Measurements from ENCODE around the gene ACIN1.

- TF ChIP-seq EZH2phosphoT487 (IDR thresholded peaks at IDR 0.05; ENCODE audit: borderline replicate concordance) (no peak), EZH2 (IDR thresholded peaks at IDR 0.05) (no peak), POLR2AphosphoS5 (IDR thresholded peaks at IDR 0.05; ENCODE audit: low read depth, low read length) (no peak), RAD21 (IDR thresholded peaks at IDR 0.05; ENCODE audit: low read depth) (no peak), POLR2A (IDR thresholded peaks at IDR 0.05; ENCODE audit: borderline replicate concordance, extremely low read depth, insufficient read depth, insufficient read length) (no peak), CEBPB (IDR thresholded peaks at IDR 0.05; ENCODE audit: low read depth) (no peak), SP1 (IDR thresholded peaks at IDR 0.05; ENCODE audit: low read depth) (no peak), SIN3A (IDR thresholded peaks at IDR 0.05; ENCODE audit: low read depth) (no peak), JUND (IDR thresholded peaks at IDR 0.05) (no peak)
- TF ChIP-seq, protein P1, sequence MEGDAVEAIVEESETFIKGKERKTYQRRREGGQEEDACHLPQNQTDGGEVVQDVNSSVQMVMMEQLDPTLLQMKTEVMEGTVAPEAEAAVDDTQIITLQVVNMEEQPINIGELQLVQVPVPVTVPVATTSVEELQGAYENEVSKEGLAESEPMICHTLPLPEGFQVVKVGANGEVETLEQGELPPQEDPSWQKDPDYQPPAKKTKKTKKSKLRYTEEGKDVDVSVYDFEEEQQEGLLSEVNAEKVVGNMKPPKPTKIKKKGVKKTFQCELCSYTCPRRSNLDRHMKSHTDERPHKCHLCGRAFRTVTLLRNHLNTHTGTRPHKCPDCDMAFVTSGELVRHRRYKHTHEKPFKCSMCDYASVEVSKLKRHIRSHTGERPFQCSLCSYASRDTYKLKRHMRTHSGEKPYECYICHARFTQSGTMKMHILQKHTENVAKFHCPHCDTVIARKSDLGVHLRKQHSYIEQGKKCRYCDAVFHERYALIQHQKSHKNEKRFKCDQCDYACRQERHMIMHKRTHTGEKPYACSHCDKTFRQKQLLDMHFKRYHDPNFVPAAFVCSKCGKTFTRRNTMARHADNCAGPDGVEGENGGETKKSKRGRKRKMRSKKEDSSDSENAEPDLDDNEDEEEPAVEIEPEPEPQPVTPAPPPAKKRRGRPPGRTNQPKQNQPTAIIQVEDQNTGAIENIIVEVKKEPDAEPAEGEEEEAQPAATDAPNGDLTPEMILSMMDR (IDR thresholded peaks at IDR 0.05 in 2 of 3, conservative IDR thresholded peaks at IDR 0.05 in 1 of 3; ENCODE audit: borderline replicate concordance in 1 of 3, insufficient read depth in 1 of 3, low read depth in 2 of 3, low read length in 2 of 3), result no peak
- TF ChIP-seq, protein P2, sequence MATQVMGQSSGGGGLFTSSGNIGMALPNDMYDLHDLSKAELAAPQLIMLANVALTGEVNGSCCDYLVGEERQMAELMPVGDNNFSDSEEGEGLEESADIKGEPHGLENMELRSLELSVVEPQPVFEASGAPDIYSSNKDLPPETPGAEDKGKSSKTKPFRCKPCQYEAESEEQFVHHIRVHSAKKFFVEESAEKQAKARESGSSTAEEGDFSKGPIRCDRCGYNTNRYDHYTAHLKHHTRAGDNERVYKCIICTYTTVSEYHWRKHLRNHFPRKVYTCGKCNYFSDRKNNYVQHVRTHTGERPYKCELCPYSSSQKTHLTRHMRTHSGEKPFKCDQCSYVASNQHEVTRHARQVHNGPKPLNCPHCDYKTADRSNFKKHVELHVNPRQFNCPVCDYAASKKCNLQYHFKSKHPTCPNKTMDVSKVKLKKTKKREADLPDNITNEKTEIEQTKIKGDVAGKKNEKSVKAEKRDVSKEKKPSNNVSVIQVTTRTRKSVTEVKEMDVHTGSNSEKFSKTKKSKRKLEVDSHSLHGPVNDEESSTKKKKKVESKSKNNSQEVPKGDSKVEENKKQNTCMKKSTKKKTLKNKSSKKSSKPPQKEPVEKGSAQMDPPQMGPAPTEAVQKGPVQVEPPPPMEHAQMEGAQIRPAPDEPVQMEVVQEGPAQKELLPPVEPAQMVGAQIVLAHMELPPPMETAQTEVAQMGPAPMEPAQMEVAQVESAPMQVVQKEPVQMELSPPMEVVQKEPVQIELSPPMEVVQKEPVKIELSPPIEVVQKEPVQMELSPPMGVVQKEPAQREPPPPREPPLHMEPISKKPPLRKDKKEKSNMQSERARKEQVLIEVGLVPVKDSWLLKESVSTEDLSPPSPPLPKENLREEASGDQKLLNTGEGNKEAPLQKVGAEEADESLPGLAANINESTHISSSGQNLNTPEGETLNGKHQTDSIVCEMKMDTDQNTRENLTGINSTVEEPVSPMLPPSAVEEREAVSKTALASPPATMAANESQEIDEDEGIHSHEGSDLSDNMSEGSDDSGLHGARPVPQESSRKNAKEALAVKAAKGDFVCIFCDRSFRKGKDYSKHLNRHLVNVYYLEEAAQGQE (IDR thresholded peaks at IDR 0.05; ENCODE audit: low read depth), result no peak
Measured at GRCh38 chr14:23115918-23116317, 21.0 kb upstream of the ACIN1 start.

Data from HCT116 (cell line).